H1 (cell line): Measurements from ENCODE around the gene INTS7.

ENCODE experiments used
- CBX5 ChIP-seq: fragments of 300-800, 300-1000 bp; sonication (generic); IDR thresholded peaks from 2 replicates; pipeline ENCODE4 v1.7.1; 2016; ENCODE audit warnings: antibody characterized with exemption, low read length, low read depth
- CREB1 ChIP-seq: IDR thresholded peaks from 2 replicates; pipeline ENCODE4 v1.6.1; 2012; ENCODE audit warnings: inconsistent platforms
- EZH2 ChIP-seq: fragments of 200-600 bp; sonication (generic); IDR thresholded peaks from 2 replicates; pipeline ENCODE4 v1.7.1; 2012; ENCODE audit warnings: low read depth, mild to moderate bottlenecking, moderate library complexity, low read length, inconsistent platforms; ENCODE audit not compliant: severe bottlenecking
- GTF2F1 ChIP-seq: IDR thresholded peaks from 2 replicates; pipeline ENCODE4 v1.6.1; 2012; ENCODE audit warnings: low read depth, low read length, improper control_type of control experiment, borderline replicate concordance
- JUND ChIP-seq: IDR thresholded peaks from 2 replicates; pipeline ENCODE4 v1.6.1; 2011; ENCODE audit warnings: mild to moderate bottlenecking, improper control_type of control experiment, low read length
- POLR2AphosphoS5 ChIP-seq: IDR thresholded peaks from 2 replicates; pipeline ENCODE4 v1.6.1; 2011; ENCODE audit warnings: low read depth, low read length
- RNF2 ChIP-seq: fragments of 200-900, 300-1000 bp; sonication (generic); IDR thresholded peaks from 2 replicates; pipeline ENCODE4 v1.7.1; 2016; ENCODE audit warnings: borderline replicate concordance, low read depth, mild to moderate bottlenecking, antibody characterized with exemption, low read length; ENCODE audit not compliant: poor library complexity, severe bottlenecking; ENCODE audit errors: missing control alignments
- TBP ChIP-seq: IDR thresholded peaks from 2 replicates; pipeline ENCODE4 v1.6.1; 2011; ENCODE audit warnings: low read depth, low read length, improper control_type of control experiment
- TF ChIP-seq, protein P1 (sequence below), 3 experiments: IDR thresholded peaks; 1 replicate in 2 of 3; 2 replicates in 1 of 3; pipeline versions ENCODE4 v1.5.1 to v1.6.1; 2011; ENCODE audit warnings: low read length in 3 of 3, mild to moderate bottlenecking in 3 of 3, inconsistent platforms in 2 of 3, low read depth in 1 of 3, moderate library complexity in 1 of 3; ENCODE audit not compliant: insufficient read depth in 1 of 3; ENCODE audit errors: control extremely low read depth in 1 of 3
- TF ChIP-seq, protein P2 (sequence below): IDR thresholded peaks from 2 replicates; pipeline ENCODE4 v1.6.1; 2011; ENCODE audit warnings: low read length, improper control_type of control experiment

DNA sequence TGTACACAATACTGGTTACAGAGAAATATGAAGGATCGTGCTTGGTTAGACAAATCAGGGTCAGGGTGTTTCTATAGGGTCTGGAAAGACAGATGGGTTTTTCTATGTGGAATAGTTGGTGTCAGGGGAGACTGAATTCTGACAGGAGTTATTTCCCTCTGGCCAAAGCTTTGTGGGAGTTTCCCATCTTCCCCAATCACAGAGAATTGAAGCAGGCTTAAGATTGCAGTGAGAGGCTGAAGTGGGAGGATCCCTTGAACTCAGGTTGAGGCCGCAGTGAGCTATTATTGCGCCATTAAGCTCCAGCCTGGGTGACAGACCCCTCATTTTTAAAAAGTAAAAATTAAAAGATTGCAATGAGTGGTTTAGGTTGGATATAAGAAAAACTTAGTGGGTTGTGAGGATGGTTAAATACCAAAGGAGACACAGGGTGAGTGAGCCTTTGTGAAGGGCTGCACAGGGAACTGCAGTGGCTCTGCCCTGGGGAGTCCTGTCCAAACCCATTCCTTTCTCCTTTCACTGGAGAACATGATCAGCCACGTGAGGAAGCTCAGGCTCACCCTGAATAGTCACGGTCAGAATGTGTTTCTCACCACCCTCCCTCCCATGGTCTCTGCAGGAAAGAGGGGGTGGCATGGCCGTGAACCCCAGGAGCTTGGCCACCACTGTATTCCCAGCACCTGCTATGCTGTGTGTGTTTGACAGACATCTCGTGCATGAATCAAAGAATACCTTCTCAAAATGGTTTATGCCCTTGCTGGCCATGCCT, 101.2 kb downstream of the INTS7 start:
- TF ChIP-seq, protein P1, sequence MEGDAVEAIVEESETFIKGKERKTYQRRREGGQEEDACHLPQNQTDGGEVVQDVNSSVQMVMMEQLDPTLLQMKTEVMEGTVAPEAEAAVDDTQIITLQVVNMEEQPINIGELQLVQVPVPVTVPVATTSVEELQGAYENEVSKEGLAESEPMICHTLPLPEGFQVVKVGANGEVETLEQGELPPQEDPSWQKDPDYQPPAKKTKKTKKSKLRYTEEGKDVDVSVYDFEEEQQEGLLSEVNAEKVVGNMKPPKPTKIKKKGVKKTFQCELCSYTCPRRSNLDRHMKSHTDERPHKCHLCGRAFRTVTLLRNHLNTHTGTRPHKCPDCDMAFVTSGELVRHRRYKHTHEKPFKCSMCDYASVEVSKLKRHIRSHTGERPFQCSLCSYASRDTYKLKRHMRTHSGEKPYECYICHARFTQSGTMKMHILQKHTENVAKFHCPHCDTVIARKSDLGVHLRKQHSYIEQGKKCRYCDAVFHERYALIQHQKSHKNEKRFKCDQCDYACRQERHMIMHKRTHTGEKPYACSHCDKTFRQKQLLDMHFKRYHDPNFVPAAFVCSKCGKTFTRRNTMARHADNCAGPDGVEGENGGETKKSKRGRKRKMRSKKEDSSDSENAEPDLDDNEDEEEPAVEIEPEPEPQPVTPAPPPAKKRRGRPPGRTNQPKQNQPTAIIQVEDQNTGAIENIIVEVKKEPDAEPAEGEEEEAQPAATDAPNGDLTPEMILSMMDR (IDR thresholded peaks at IDR 0.05; ENCODE audit: control extremely low read depth in 1 of 3, insufficient read depth in 1 of 3, low read depth in 1 of 3, low read length in 3 of 3) = no peak
- TF ChIP-seq RNF2 (no peak), CBX5 (no peak), POLR2AphosphoS5 (no peak), TBP (no peak), JUND (no peak), GTF2F1 (no peak), CREB1 (no peak), EZH2 (no peak)
- TF ChIP-seq, protein P2, sequence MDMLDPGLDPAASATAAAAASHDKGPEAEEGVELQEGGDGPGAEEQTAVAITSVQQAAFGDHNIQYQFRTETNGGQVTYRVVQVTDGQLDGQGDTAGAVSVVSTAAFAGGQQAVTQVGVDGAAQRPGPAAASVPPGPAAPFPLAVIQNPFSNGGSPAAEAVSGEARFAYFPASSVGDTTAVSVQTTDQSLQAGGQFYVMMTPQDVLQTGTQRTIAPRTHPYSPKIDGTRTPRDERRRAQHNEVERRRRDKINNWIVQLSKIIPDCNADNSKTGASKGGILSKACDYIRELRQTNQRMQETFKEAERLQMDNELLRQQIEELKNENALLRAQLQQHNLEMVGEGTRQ = no peak
